SHP77 (cell line): Measurements from ENCODE around the gene SPI1.

Experiments
- DNase-seq, 2 experiments: peaks; one replicate each; lab custom pipeline; 2025; lab: John Stamatoyannopoulos, UW

Gene SPI1

GRCh38 chr11:47357985-47358730, 20.2 kb downstream of the SPI1 start:
- DNase-seq, result no peak

GRCh38 chr11:47356998-47357329, 21.4 kb downstream of the SPI1 start:
- no peak for DNase-seq

GRCh38 chr11:47356129-47356997, 22.0 kb downstream of the SPI1 start:
- no peak for DNase-seq

GRCh38 chr11:47355283-47356128, 22.8 kb downstream of the SPI1 start:
- peak; percentile 93 to 98 for DNase-seq

- peak in 1 of 2 experiments; percentile 36 for DNase-seq
Measured at GRCh38 chr11:47354913-47355282, 23.4 kb downstream of the SPI1 start.

- no peak for DNase-seq
Measured at GRCh38 chr11:47353978-47354774, 24.2 kb downstream of the SPI1 start.

GRCh38 chr11:47352556-47352955, 25.8 kb downstream of the SPI1 start, which contains the start of gene MYBPC3:
Gene MYBPC3, minus strand, starts transcription at chr11:47352702. Its CDS starts 55 bp downstream, at chr11:47352647.
- no peak for DNase-seq

GRCh38 chr11:47351156-47352126, 26.9 kb downstream of the SPI1 start:
- DNase-seq, result no peak

- no peak for DNase-seq
Measured at GRCh38 chr11:47350315-47350714, 28.0 kb downstream of the SPI1 start.

GRCh38 chr11:47349521-47350095, 28.7 kb downstream of the SPI1 start:
- no peak for DNase-seq

- DNase-seq, result peak; percentile 16 to 56
Measured at GRCh38 chr11:47348859-47349258, 29.5 kb downstream of the SPI1 start.

GRCh38 chr11:47348131-47348802, 30.1 kb downstream of the SPI1 start:
- DNase-seq, result no peak

- no peak for DNase-seq
Measured at GRCh38 chr11:47347137-47347536, 31.2 kb downstream of the SPI1 start.

- no peak for DNase-seq
Measured at GRCh38 chr11:47345890-47346563, 32.3 kb downstream of the SPI1 start.

GRCh38 chr11:47342854-47343253, 35.5 kb downstream of the SPI1 start:
- DNase-seq, result no peak

- DNase-seq, result no peak
Measured at GRCh38 chr11:47342036-47342803, 36.1 kb downstream of the SPI1 start.

- DNase-seq, result no peak
Measured at GRCh38 chr11:47340980-47341775, 37.2 kb downstream of the SPI1 start.
